ENCODE data around the gene MRPS12.

DNA sequence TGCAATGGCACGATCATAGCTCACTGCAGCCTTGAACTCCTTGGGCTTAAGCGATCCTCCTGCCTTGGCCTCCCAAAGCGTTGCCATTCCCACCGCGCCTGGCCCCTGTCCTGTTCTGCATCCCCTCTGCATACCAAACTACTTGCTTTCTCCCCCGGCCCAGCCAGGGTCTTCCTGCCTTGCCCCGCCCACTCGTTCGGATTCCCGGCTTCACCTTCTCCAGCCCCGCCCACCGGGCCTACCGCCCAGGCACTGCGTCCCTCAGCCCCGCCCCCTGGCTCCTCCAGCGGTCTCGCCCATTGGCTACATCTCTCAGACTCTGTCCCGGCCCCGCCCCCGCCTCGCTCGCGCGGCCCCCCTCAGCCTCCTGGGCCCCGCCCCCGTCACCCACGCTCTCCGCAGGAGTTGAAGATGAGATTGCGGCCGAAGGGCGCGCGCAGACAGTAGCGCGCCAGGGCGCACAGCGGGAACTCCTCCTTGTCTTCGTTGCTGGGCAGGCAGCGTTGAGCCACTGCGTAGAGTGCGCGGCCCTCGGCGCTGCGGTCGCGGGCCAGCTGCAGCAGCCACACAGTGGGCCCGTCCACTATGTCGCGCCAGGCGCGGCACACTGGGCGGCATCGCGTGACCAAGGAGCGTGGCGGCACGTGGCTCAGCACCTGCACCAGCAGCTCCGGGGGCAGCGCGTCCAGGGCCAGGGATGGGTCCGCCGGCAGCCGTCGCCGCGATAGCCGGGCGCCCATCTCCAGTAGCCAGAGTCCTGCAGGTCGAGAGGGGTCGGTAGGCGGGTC is 19.0 kb downstream of the MRPS12 start:
- TF ChIP-seq, protein P1, sequence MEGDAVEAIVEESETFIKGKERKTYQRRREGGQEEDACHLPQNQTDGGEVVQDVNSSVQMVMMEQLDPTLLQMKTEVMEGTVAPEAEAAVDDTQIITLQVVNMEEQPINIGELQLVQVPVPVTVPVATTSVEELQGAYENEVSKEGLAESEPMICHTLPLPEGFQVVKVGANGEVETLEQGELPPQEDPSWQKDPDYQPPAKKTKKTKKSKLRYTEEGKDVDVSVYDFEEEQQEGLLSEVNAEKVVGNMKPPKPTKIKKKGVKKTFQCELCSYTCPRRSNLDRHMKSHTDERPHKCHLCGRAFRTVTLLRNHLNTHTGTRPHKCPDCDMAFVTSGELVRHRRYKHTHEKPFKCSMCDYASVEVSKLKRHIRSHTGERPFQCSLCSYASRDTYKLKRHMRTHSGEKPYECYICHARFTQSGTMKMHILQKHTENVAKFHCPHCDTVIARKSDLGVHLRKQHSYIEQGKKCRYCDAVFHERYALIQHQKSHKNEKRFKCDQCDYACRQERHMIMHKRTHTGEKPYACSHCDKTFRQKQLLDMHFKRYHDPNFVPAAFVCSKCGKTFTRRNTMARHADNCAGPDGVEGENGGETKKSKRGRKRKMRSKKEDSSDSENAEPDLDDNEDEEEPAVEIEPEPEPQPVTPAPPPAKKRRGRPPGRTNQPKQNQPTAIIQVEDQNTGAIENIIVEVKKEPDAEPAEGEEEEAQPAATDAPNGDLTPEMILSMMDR (IDR thresholded peaks at IDR 0.05): no peak
- no peak for TF ChIP-seq POLR2A (IDR thresholded peaks at IDR 0.05)
